ENCODE results near the gene MTG2.

Gene MTG2

GRCh38 chr20:62208795-62209755, 26.2 kb downstream of the MTG2 start:
- no peak overlapping the region for H3K4me3 ChIP-seq (ENCODE audit: control insufficient read depth, low read depth, low read length)
- no peak for DNase-seq (ENCODE audit: low read depth)
- no peak for TF ChIP-seq CTCF (IDR thresholded peaks at IDR 0.05; ENCODE audit: control insufficient read depth, insufficient read depth, low read depth, low read length, missing control alignments)

GRCh38 chr20:62209850-62210495, 27.1 kb downstream of the MTG2 start:
- no peak for DNase-seq (ENCODE audit: low read depth)
- TF ChIP-seq CTCF (IDR thresholded peaks at IDR 0.05; ENCODE audit: control insufficient read depth, insufficient read depth, low read depth, low read length, missing control alignments), result no peak
- no peak overlapping the region for H3K4me3 ChIP-seq (ENCODE audit: control insufficient read depth, low read depth, low read length)

GRCh38 chr20:62210496-62210855, 27.6 kb downstream of the MTG2 start:
- H3K4me3 ChIP-seq (ENCODE audit: control insufficient read depth, low read depth, low read length), result no peak overlapping the region
- TF ChIP-seq CTCF (IDR thresholded peaks at IDR 0.05; ENCODE audit: control insufficient read depth, insufficient read depth, low read depth, low read length, missing control alignments), result no peak
- no peak for DNase-seq (ENCODE audit: low read depth)

DNA sequence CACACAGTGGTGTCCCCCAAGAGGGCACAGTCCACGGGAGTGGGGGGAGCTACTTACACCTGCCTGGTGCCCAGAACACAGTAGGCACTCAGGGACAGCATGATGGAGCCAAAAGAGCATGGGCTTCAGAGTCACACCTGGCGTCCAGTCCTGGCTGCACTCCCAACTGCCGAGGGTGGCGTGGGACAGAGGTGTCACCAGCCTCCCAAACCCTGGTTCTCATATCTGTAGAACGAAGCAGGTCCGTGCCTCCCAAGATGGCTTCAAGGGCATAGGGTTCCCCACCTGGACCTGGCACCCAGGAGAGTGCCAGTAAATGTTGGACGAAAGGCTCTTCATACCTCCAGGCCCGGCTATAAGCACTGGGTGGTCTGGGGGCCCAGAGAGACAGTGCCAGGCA, 28.4 kb downstream of the MTG2 start:
- H3K4me3 ChIP-seq (ENCODE audit: control insufficient read depth, low read depth, low read length), result no peak overlapping the region
- TF ChIP-seq CTCF (IDR thresholded peaks at IDR 0.05; ENCODE audit: control insufficient read depth, insufficient read depth, low read depth, low read length, missing control alignments), result no peak
- DNase-seq (ENCODE audit: low read depth), result no peak

GRCh38 chr20:62211769-62212288, 29.0 kb downstream of the MTG2 start:
- DNase-seq (ENCODE audit: low read depth), result no peak
- TF ChIP-seq CTCF (IDR thresholded peaks at IDR 0.05; ENCODE audit: control insufficient read depth, insufficient read depth, low read depth, low read length, missing control alignments), result no peak
- H3K4me3 ChIP-seq (ENCODE audit: control insufficient read depth, low read depth, low read length), result no peak overlapping the region

DNA sequence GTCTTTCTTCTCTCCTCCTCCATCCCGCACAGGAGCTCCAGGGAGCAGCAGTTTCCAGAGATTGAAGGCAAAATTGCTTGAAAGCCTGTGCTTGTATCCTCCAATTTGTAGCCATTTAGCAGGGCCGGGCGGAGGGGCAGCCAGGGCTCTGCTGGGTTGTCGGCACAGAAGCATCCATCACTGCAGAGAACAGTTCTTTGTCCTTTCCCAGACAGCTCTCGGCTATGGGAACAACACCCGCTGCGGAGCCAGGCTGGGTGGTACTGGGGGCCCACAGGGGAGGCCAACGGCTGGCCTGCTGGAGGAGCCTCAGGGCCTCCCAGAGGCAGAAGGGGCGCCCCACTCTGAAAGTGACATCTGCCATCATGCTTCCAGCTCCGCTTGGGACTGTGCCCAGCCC, 29.5 kb downstream of the MTG2 start:
- no peak for DNase-seq (ENCODE audit: low read depth)
- no peak for TF ChIP-seq CTCF (IDR thresholded peaks at IDR 0.05; ENCODE audit: control insufficient read depth, insufficient read depth, low read depth, low read length, missing control alignments)
- no peak overlapping the region for H3K4me3 ChIP-seq (ENCODE audit: control insufficient read depth, low read depth, low read length)

Measured in AG09309 (cell line).